Motor neuron (in vitro differentiated cells): Measurements from ENCODE around the gene ARL14EP. TPM values are rescaled to one million over a fixed set of nuclear protein-coding genes. Genes with fewer than 3 reads are reported as not detected.

ENCODE experiments used
- ATAC-seq, 8 experiments: fragments of 200-7000 bp; cut with Tn5 transposase; replicated peaks in 6 of 8; 2 replicates each; pipeline ENCODE4 v1.8.0; 2021; ENCODE audit warnings: mild to moderate bottlenecking in 8 of 8, moderate library complexity in 8 of 8
- H3K27ac ChIP-seq, 2 donors: fragments of 250-450 bp; sonication (Bioruptor Pico); 2 replicates each; pipeline ENCODE4 v1.9.0; 2021; ENCODE audit warnings: antibody characterized with exemption in 2 of 2, mild to moderate bottlenecking in 2 of 2, moderate library complexity in 1 of 2
- H3K4me1 ChIP-seq, 2 donors: fragments of 250-450 bp; sonication (Bioruptor Pico); replicated peaks in 1 of 2; 2 replicates each; pipeline ENCODE4 v1.6.1; 2021; ENCODE audit warnings: antibody characterized with exemption in 2 of 2, mild to moderate bottlenecking in 2 of 2, moderate library complexity in 1 of 2
- H3K4me3 ChIP-seq, 5 donors: fragments of 250-450 bp; sonication (Bioruptor Pico); 2 replicates each; pipeline ENCODE4 v1.9.0; 2021; ENCODE audit warnings: antibody characterized with exemption in 5 of 5, mild to moderate bottlenecking in 5 of 5, moderate library complexity in 4 of 5
- WGBS, 10 experiments: fragments of 450-650 bp; shearing (Covaris generic); methylation state at CpG; one replicate each; pipeline ENCODE4 v1.0.0; 2022; 5-methylcytosine and 5-hydroxymethylcytosine counted together
- in situ Hi-C, 9 experiments: fragments of 400-800 bp; cut with MboI; loops; one replicate each; pipeline ENCODE4 v1.15.0; 2021; ENCODE audit warnings: low sequenced_read_pairs in 9 of 9, low pct_unique_long_range_greater_than_20kb in 2 of 9; ENCODE audit not compliant: unreplicated experiment in 9 of 9
- total RNA-seq, 8 experiments: library from RNA; unstranded; fragments of 300-600 nt; gene quantifications; 2 replicates each; pipeline versions ENCODE4 v1.2.3 to v1.2.4, GENCODE V29; 2022

Gene ARL14EP
- total RNA-seq, 8 experiments from 2014 or later = 19.5 to 37.0 (median 24.7) TPM

DNA sequence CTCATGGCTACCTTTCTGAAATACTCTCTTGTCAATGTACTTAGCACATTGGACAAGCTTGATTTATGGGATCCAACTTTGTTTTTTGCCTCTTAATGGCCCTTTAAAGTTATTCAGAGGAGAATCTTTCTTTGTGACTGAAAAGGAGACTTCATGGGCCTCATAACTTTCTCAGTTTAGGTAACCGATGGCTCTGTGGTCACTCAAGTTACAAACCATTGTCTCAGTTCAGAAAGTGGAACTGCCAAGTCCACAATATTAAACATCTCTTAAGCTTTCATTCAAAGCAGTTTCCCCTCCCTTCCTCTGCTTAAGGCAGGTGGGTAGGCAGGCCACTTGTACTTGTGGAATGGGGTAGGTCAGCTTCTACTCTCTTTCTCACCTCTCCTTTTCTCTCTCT lies 12.3 kb upstream of the ARL14EP start:
- no peaks in the 10 kb centered on the region for H3K4me1 ChIP-seq
- H3K27ac ChIP-seq = no peak overlapping the region
- ATAC-seq = no peak
- WGBS, 10 experiments = 20 to 100% (median 73%) methylated on average over 1 of the region's 1 CpG; no CpG with 5 or more reads in 4 of the 10 experiments
- in situ Hi-C loops = loop anchor here in 1 of 9 experiments (25.0 kb wide), 1 partner anchor 873 kb away; no protein-coding TSS in a partner anchor
- no peak overlapping the region for H3K4me3 ChIP-seq

DNA sequence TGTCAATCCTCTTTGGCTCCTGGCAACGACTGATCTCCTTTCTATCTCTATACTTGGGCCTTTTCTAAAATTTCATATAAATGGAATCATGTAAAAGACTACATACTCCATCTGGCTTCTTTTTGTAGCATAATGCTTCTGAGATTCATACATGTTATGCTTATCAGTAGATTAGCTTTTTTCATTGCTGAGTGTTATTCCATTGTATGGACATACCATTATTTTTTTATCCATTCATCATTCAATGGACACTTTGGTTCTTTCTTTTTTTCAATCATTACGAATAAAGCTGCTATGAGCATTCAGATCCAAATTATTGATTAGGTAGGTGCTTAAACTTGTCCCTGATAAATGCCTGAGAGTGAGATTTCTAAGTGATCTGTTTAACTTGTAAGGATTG lies 11.7 kb upstream of the ARL14EP start:
- ATAC-seq = no peak
- Histone ChIP-seq H3K4me3 (no peak overlapping the region), H3K27ac (no peak overlapping the region), H3K4me1 (no peaks in the 10 kb centered on the region)
- in situ Hi-C loops = loop anchor here in 1 of 9 experiments (25.0 kb wide), 1 partner anchor 874 kb away; no protein-coding TSS in a partner anchor
- WGBS, 10 experiments = 0 to 100% (median 31%) methylated on average over 1 to 2 of the region's 2 CpGs

DNA sequence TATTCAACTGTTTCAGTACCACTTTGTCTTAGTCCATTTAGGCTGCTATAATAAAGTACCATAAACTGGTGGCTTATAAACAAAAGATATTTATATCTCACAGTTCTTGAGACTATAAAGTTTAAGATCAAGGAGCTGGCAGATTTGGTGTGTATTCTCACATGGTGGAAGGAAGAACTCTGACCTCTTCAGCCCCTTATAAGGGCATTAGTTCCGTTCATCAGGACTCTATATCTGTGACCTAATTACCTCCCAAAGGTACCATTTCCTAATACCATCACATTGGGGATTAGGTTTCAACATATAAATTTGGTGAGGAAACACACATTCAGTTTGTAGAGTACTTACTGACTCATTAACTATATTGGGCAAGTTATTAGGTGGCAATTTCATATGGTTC lies 10.7 kb upstream of the ARL14EP start:
- 17 to 88% (median 76%) methylated on average over 1 of the region's 1 CpG; no CpG with 5 or more reads in 2 of the 10 experiments for WGBS, 10 experiments
- in situ Hi-C loops = loop anchor here in 1 of 9 experiments (25.0 kb wide), 1 partner anchor 875 kb away; no protein-coding TSS in a partner anchor

DNA sequence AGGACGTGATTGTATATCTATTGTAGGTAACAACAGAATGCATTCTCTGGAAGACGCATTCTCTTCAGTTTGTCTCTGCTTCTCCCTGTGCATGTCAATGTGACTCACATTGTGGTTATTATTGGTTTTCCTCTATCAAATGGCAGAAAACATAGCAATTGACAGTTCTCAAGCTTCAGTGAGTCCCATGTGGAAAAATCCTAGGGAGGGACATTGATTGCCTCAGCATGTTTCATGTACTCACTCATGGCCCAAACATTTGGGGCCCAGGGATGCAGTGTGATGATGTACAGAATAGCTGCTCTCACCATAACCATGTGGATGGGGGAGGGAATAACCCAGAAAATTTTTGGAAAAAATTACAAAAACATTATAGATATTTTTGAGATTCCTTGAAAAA lies 9.3 kb upstream of the ARL14EP start:
- Histone ChIP-seq H3K27ac (no peak overlapping the region), H3K4me1 (no peaks in the 10 kb centered on the region), H3K4me3 (no peak overlapping the region)
- 20 to 86% (median 50%) methylated on average over 1 to 2 of the region's 2 CpGs; no CpG with 5 or more reads in 3 of the 10 experiments for WGBS, 10 experiments
- in situ Hi-C loops = loop anchor here in 1 of 9 experiments (25.0 kb wide), 1 partner anchor 876 kb away; no protein-coding TSS in a partner anchor
- no peak for ATAC-seq

More for the DNA sequence above, 10.7 kb upstream of the ARL14EP start:
- Histone ChIP-seq H3K4me3 (no peak overlapping the region), H3K4me1 (no peaks in the 10 kb centered on the region), H3K27ac (no peak overlapping the region)
- ATAC-seq = no peak

DNA sequence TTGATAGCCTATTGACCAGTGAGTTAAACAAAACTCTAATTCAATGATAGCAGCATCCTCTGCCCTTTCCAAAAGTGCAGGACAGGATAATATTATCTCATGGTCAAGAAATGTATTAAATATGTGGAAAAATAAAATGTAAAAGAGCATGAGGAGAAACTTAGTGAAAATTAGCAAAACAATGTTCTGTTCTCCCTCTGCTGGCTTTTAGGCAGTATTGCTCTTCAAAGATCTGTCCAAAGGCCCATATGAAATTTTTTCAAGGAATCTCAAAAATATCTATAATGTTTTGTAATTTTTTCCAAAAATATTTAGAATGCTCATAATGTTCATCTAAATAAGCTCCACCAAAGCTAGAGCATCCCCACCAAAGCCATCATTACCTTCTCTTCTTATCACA lies 8.3 kb upstream of the ARL14EP start:
- no peak overlapping the region for H3K4me3 ChIP-seq
- in situ Hi-C loops = loop anchor here in 1 of 9 experiments (25.0 kb wide), 1 partner anchor 877 kb away; no protein-coding TSS in a partner anchor
- H3K27ac ChIP-seq = no peak overlapping the region
- ATAC-seq = peak in 2 of 8 experiments; percentile 27 to 31
- H3K4me1 ChIP-seq = no peaks in the 10 kb centered on the region

- no peaks in the 10 kb centered on the region for H3K4me1 ChIP-seq
- in situ Hi-C loops = loop anchor here in 1 of 9 experiments (25.0 kb wide), 1 partner anchor 879 kb away; no protein-coding TSS in a partner anchor
- no peak overlapping the region for H3K4me3 ChIP-seq
- H3K27ac ChIP-seq = no peak overlapping the region
- WGBS, 10 experiments = 0 to 100% (median 100%) methylated on average over 1 of the region's 1 CpG; no CpG with 5 or more reads in 7 of the 10 experiments
- peak in 1 of 8 experiments; percentile 80 for ATAC-seq
Observed at GRCh38 chr11:30316237-30316636, 6.7 kb upstream of the ARL14EP start.

DNA sequence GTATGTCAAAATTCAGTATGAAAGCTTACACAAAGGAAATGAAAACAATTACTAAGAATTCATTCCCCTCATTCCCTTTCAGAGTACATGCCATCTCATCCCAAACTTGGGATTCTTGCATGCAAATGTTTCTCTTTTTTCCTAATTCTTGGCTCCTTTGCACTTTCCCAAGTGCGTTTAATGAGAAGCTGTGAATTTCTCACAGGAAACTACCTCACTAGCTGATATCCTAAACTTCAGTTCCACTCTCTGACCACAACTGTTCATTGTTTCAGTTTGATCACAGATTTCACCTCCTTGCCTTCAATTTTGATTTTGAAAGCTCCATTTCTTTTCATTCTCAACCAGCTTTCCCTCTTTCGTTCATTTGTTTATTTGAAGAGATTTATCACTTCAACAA lies 5.9 kb upstream of the ARL14EP start:
- no peak overlapping the region for H3K4me3 ChIP-seq
- in situ Hi-C loops = loop anchor here in 1 of 9 experiments (25.0 kb wide), 1 partner anchor 880 kb away; no protein-coding TSS in a partner anchor
- H3K27ac ChIP-seq = no peak overlapping the region
- no peak for ATAC-seq
- 0 to 90% (median 52%) methylated on average over 1 to 2 of the region's 2 CpGs; no CpG with 5 or more reads in 1 of the 10 experiments for WGBS, 10 experiments
- H3K4me1 ChIP-seq = peaks cover 0 to 1% of the 10 kb centered on the region in 2 donors

DNA sequence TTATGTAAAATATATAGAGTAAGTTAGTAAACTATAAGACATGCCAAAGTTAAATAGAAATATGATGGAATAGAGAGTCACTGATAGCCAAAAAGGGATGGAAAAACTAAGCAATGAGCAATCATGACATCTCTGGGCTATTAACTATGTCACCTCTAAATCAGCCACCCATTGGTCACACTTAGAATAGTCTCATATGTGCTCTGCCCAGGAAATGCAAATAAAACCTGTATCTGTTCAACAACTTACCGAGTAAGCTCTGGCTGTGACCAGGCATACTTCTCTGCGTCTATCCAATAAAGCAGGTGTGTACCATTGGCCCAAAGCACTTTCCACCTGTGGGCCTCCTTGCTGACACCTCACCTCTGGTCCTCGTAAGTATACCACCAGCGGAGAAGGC lies 1.6 kb upstream of the ARL14EP start:
- in situ Hi-C loops = loop anchor here in 1 of 9 experiments (25.0 kb wide), 1 partner anchor 884 kb away; no protein-coding TSS in a partner anchor
- H3K27ac ChIP-seq = no peak overlapping the region
- WGBS, 10 experiments = 60 to 100% (median 94%) methylated on average over 1 to 4 of the region's 4 CpGs; no CpG with 5 or more reads in 2 of the 10 experiments
- peaks cover 13 to 27% of the 10 kb centered on the region in 2 donors for H3K4me1 ChIP-seq
- no peak overlapping the region for H3K4me3 ChIP-seq
- ATAC-seq = no peak

- Histone ChIP-seq H3K27ac (peak overlapping the region; percentile 42 to 65), H3K4me3 (peak overlapping the region in 4 of 5 donors; percentile 52 to 95 (median 86)), H3K4me1 (peaks cover 13 to 27% of the 10 kb centered on the region in 2 donors)
- 56 to 94% (median 81%) methylated on average over 1 to 6 of the region's 6 CpGs; no CpG with 5 or more reads in 3 of the 10 experiments for WGBS, 10 experiments
- ATAC-seq = no peak
- in situ Hi-C loops = loop anchor here in 1 of 9 experiments (25.0 kb wide), 1 partner anchor 885 kb away; no protein-coding TSS in a partner anchor
Observed at GRCh38 chr11:30322191-30322590, 713 bp upstream of the ARL14EP start.

DNA sequence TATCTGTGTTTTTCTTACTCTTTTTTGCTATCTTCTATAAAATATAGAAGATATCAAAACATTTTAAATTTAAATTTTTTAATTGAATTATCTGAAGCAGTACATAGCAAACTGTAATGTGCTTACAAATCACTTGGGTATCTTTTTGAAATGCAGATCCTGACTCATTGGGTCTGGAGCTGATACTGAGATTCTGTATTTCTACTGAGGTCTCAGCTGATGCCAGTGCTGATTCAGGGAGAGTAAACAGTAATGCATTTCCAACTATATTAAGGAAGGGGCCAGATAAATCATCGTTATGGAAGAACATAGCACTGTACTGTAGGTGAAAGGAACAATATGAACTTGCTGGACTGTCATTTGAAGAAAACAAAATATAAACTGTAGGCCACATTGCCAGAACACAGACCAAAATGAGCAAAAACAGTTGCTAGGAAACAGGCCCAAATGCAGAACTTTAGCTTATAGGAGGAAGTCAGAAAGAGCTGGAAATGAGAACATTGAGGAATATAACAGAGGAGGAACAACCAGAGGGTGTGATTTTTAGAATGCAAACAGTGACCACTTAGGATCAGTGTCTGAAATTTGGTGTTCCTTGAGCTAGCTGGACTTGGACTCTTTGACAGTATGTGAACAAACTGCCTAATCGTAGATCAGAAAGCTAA lies 3.3 kb downstream of the ARL14EP start:
- ATAC-seq = no peak
- Histone ChIP-seq H3K4me3 (no peak overlapping the region), H3K27ac (no peak overlapping the region), H3K4me1 (peaks cover 13 to 33% of the 10 kb centered on the region in 2 donors)
- in situ Hi-C loops = loop anchor here in 1 of 9 experiments (25.0 kb wide), 1 partner anchor 586 kb away; no protein-coding TSS in a partner anchor
- 29 to 100% (median 87%) methylated on average over 1 to 2 of the region's 2 CpGs; no CpG with 5 or more reads in 2 of the 10 experiments for WGBS, 10 experiments

GRCh38 chr11:30326906-30327305 lies 4.0 kb downstream of the ARL14EP start:
- H3K4me3 ChIP-seq = no peak overlapping the region
- ATAC-seq = no peak
- no peak overlapping the region for H3K27ac ChIP-seq
- in situ Hi-C loops = loop anchor here in 1 of 9 experiments (25.0 kb wide), 1 partner anchor 585 kb away; no protein-coding TSS in a partner anchor
- H3K4me1 ChIP-seq = peaks cover 13 to 33% of the 10 kb centered on the region in 2 donors
- 63 to 100% (median 95%) methylated on average over 1 to 2 of the region's 2 CpGs; no CpG with 5 or more reads in 1 of the 10 experiments for WGBS, 10 experiments

- Histone ChIP-seq H3K4me1 (peaks cover 13 to 26% of the 10 kb centered on the region in 2 donors), H3K27ac (no peak overlapping the region), H3K4me3 (no peak overlapping the region)
- in situ Hi-C loops = loop anchor here in 1 of 9 experiments (25.0 kb wide), 1 partner anchor 584 kb away; no protein-coding TSS in a partner anchor
- no peak for ATAC-seq
Observed at GRCh38 chr11:30328681-30329080, 5.8 kb downstream of the ARL14EP start.
